NCI-H1436 treated with DMSO at 0.1 percent for 48 hours (cell line): ENCODE measurements around the gene FOLR3.
"Not testable (repeated sequence)": the region's sequence is repeated elsewhere in the genome, so short reads cannot be mapped to it uniquely, and the experiment has no call there.

ENCODE experiments used
- DNase-seq: peaks from one replicate; lab custom pipeline; 2025; lab: John Stamatoyannopoulos, UW

The FOLR3 gene

DNA sequence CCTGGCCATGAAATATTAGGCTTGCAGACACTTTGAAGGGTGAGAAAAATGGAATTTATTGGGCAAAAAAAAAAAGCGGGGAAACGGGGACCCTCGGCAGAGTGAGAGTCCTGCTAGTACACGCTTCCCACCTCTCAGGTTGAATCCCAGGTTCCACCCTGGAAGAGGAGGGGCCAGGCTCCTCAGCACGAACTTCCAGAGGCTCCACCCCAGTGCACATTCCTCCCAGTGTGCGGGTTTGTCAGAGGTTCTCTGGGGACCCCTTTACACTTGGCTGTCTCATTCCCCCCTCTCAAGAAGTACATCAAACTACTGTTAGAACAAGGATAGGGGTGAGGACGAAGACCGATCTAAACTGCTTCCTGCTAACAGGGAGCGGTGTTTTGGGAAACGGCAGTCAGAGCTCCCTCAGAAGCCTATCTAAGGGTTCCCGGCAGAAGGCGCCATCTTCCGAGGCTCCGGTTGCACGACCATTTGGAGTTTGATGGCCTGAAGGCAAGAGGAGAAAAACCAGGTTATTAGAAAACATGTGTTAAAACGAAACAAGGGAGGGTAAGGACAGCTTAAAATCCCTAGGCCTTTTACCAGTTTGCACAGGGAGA, 27.5 kb downstream of the FOLR3 start:
- no peak for DNase-seq

DNA sequence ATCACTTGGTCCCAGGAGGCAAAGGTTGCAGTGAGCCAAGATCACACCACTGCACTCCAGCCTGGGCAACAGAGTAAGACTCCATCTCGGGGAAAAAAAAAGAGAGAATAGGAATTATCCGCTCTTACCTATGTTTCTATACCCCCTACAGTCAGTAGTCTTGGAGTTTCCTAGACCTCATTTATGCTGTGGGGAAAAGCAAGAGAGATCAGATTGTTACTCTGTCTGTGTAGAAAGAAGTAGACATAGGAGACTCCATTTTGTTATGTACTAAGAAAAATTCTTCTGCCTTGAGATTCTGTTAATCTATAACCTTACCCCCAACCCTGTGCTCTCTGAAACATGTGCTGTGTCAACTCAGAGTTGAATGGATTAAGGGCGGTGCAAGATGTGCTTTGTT, 28.7 kb downstream of the FOLR3 start:
- DNase-seq: not testable (repeated sequence)

DNA sequence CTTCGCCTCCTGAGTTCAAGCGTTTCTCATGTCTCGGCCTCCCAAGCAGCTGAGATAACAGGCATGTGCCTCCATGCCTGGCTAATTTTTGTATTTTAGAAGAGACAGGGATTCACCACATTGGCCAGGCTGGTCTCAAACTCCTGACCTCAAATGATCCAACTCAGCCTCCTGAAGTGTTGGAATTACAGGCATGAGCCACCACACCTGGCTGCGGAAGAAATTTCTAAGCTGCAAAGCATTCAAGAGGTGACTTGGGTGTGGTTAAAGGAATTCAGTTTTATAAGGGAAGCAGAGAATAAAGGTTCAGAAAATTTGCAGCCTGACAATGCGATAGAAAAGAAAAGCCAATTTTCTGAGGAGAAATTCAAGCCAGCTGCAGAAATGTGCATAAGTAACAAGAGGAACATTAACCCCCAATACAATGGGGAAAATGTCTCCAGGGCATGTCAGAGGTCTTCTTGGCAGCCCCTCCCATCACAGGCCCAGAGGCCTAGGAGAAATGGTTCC, 33.6 kb downstream of the FOLR3 start:
- DNase-seq: not testable (repeated sequence)

DNA sequence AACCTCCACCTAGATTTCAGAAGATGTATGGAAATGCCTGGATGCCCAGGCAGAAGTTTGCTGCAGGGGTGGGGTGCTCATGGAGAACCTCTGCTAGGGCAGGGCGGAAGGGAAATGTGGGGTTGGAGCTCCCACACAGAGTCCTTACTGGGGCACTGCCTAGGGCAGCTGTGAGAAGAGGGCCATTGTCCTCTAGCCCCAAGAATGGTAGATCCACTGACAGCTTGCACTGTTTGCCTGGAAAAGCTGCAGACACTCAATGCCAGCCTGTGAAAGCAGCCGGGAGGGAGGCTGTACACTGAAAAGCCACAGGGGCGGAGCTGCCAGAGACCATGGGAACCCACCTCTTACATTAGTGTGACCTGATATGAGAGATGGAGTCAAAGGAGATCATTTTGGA, 34.2 kb downstream of the FOLR3 start:
- DNase-seq: not testable (repeated sequence)

DNA sequence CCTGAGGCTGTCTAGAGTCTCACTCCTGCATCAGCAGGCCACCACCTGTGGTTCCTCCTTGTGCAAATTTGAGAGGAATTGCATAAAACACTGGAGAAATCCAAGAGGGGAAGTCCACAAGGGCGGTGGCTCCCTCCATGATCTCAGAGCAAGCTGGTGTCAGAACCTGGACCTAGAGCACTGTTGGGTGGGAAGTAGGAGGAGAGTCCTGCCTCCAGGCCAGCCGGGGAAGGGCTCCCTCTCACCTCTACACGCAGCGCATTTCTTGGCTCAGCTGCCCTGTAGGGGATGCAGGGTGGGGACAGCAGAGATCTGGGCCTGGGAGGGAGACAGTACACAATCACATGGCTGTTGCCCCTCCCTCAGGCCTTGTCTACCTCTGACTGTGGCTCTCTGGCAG, 36.5 kb downstream of the FOLR3 start:
- DNase-seq: not testable (repeated sequence)

DNA sequence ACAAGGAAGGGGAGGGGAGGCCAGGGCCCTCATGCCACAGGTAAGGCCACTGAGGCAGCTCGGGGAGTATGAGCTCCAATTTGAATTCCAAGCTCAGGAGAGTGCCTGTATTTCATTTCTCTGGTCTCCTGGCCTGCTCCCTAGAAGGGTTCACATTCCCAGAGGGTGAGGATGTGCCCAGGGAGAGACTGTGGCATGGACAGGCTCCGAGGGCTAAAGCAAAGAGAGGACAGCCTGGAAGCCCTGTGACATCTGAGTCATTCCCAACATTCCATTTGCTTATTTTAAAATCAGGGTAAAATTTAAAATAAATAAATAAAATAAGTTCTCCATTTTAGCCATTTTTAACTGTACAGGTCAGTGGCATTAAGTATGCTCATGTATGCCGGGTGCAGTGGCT, 37.8 kb downstream of the FOLR3 start:
- DNase-seq: no peak

DNA sequence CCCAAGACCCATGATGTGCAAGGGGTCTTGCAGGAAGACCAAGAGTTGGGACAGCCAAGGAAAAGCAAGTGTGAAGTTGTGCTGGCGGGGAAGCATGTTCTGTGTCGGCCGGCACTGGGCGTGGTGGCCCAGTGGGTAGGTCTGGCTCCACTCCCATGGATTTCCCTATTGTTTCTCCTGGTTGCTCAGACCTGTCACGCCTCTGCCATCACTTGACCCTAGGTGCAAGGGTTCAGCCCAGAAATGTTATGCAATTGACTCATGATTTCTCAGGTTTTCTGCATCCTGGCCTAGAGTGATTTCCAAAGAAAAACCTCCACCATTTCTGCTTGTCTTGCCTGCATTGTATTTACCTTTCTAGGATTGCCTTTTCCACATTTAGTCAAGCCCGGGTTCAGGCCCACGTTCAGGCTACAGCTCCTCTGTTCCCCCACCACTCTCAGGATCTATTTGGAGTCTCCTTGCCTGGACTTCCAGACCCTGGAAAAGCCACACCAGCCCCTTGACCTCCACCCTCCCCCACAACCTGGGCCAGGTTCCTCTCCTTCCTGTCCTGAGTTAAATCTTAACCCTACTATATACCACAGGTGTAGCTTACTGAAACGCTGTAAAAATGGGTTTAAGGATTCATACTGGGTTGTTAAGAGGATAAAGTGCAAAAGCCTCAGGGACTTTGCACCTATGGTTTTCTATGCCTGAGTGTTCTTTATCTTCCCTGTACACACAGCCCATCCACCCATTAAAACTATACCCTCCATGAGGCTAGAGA, 39.0 kb downstream of the FOLR3 start:
- DNase-seq: no peak

DNA sequence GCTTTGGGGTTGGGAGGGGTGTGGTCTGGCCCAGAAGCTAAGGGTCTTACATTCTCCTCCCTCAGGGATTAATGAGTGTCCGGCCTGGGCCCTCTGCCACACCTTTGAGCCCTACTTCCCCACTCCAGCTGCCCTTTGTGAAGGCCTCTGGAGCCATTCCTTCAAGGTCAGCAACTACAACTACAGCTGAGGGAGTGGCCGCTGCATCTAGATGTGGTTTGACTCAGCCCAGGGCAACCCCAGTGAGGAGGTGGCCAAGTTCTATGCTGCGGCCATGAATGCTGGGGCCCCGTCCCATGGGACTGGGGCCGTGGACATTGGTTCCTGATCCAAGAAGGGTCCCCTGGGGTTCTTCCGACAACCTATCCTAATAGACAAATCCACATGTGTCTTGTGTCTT, 42.1 kb downstream of the FOLR3 start:
- no peak for DNase-seq

DNA sequence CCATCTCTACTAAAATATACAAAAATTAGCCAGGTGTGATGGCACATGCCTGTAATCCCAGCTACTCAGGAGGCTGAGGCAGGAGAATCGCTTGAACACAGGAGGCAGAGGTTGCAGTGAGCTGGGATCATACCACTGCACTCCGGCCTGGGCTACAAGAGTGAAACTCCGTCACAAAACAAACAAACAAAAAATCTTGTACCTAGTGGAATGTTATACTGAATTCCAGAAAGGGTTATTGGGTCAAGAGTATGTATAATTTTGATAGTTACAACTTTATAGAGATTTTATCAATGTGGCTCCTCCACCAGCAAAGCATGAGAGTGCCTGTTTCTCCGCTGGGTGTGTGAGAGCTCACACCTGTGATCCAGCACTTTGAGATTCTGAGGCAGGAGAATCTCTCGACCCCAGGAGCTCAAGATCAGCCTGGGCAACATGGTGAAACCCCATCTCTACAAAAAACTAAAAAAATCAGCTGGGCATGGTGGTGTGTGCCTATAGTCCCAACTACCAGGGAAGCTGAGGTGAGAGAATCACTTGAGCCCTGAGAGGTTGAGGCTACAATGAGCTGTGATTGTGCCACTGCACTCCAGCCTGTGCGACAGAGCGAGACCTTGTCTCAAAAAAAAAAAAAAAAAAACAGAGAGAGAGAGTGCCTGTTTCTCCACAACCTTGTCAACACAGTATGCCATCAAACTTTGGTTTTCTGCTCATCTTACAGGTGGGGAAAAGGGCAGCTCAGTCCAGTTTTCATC, 43.7 kb downstream of the FOLR3 start:
- DNase-seq: no peak

DNA sequence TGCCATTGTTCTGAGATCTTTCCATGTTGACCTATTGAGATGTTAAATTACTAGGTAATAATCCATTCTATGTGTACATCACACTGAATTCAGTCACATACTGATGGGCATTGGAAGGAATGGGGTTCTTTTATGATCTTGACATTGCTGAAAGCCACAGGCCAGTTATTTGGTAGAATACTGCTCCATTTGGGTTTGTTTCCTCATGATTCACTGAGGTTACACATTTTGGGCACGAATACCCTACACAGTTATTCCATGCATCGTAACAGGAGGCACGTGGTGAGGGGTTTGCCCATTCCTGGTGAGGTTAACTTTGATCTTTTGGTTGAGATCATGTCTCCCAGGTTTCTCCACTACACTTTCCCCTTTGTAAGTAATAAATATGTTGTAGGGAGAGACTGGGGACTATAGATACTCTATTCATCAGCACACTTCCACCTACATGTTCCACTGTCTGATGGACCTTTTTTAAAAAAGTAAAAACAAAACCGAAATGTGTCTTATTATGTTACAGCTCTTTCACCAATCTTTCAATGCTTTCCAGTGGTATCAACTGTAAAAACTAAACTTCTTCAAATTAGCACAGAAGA, 44.4 kb downstream of the FOLR3 start:
- DNase-seq: no peak

DNA sequence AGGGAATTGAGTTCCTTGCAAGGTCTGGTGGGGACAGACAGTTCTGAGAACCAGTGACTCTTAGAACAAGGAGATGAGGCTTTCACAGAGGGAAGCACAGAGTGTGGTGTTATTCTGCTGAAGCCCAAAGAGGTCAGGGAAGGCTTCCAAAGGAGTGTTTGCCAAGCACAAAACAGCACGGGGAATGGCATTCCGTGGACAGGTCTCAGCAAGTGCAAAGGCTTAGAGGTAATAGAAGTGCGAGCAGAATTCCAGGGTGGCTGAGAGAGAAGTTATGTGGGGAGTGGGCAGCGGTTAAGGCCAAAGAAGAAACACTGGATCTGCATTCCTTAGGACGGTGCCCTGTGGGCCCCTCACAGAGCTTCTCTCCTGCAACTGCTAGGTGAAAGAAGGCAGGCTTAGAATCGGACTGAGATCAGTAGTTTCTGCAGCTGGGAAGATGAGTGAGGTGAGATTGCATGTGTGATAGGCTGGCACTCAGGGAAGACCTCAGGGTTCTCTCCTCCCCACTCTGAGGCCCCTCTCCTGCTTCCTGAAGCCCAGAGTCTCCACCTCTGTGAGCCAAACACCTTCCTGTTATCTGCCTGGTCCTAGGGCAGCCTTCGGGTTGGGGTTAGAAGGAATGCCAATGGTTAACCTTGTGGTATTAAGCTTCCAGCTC, 45.5 kb downstream of the FOLR3 start:
- DNase-seq: not testable (repeated sequence)

DNA sequence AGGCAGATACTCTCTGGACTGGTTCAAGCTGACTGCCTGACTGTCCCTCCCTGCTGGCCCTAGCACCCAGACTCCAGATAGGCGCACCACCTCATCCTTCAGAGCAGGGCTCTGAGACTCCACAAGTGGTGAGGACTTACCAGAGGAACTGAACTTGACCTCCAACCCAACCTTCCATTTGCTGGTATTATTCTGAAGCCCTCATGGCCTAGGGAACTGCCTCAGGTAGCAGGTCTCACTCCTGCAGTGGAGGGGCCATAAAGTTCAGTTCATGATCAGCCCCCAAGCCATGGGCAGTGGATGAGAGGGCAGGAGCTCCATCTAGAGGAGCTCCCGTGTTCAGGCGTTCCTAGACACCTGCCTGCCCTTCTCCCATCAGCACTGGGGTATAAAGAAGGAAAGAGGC, 46.0 kb downstream of the FOLR3 start:
- not testable (repeated sequence) for DNase-seq

DNA sequence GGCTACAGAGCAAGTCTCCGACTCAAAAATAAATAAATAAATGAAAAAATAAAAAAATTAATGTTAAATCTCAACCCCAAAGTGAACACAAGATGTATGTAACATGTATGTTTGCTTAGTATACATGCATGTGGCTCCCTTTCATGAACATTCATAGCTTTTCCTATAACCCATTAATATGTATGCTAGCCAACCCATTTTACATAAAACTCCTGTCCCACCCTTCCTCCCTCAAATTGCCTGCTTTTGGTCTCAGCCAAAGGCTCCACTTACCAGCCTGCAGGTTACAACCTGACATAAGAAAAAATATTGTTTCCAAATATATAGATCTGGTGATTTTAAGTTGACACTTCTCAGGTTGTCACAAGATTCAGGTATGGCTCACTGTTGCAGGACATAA, 52.7 kb downstream of the FOLR3 start:
- no peak for DNase-seq
